HL-60 (cell line): Measurements from ENCODE around the gene ABO.

Source experiments
- POLR2AphosphoS5 ChIP-seq: IDR thresholded peaks from 2 replicates; pipeline ENCODE4 v1.6.1; 2012; ENCODE audit warnings: low read depth
- REST ChIP-seq: IDR thresholded peaks from 2 replicates; pipeline ENCODE4 v1.6.1; 2012; ENCODE audit warnings: low read depth; ENCODE audit not compliant: insufficient replicate concordance
- TF ChIP-seq, protein P1 (sequence below): IDR thresholded peaks from one replicate; pipeline ENCODE4 v1.5.1; 2011; ENCODE audit warnings: low read length, control low read depth, inconsistent platforms; ENCODE audit not compliant: insufficient read depth

DNA sequence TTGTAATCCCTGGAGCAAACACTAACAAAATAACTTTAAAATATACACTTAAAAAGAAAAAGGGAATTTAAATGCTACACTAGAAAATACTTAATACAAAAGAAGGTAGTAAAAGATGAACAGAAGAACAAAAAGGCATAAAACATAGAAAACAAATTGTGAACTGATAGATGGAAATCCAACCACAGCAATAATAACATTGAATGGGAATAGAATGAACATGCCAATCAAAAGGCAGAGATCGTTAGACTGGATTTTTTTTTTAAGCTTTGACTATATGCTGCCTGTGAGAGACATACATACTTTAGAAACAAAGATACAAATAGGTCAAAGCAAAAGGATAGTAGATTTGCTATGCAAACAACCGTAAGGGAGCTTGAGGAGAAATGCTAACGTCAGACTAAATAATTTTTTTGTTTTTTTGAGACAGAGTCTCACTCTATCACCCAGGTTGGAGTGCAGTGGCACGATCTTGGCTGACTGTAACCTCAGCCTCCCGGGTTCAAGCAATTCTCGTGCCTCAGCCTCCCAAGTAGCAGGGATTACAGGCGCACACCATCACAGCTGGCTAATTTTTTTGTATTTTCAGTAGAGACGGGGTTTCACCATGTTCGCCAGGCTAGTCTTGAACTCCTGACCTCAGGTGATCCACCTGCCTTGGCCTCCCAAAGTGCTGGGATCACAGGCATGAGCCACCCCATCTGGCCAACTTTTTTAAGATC, 6.5 kb downstream of the ABO start:
- TF ChIP-seq, protein P1, sequence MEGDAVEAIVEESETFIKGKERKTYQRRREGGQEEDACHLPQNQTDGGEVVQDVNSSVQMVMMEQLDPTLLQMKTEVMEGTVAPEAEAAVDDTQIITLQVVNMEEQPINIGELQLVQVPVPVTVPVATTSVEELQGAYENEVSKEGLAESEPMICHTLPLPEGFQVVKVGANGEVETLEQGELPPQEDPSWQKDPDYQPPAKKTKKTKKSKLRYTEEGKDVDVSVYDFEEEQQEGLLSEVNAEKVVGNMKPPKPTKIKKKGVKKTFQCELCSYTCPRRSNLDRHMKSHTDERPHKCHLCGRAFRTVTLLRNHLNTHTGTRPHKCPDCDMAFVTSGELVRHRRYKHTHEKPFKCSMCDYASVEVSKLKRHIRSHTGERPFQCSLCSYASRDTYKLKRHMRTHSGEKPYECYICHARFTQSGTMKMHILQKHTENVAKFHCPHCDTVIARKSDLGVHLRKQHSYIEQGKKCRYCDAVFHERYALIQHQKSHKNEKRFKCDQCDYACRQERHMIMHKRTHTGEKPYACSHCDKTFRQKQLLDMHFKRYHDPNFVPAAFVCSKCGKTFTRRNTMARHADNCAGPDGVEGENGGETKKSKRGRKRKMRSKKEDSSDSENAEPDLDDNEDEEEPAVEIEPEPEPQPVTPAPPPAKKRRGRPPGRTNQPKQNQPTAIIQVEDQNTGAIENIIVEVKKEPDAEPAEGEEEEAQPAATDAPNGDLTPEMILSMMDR: no peak
- TF ChIP-seq POLR2AphosphoS5: no peak
- no peak for TF ChIP-seq REST
